KMS-11 (cell line): Measurements from ENCODE around the gene EIF1AX.

Experiments
- H2AFZ ChIP-seq: fragments of 200-600 bp; sonication (generic); 2 replicates; pipeline ENCODE4 v1.6.1; 2016; ENCODE audit warnings: antibody characterized with exemption, mixed run types, low read depth
- H3K27ac ChIP-seq: fragments of 200-600 bp; sonication (generic); 2 replicates; pipeline ENCODE4 v1.6.1; 2016; ENCODE audit warnings: mild to moderate bottlenecking, mixed run types
- H3K27me3 ChIP-seq: fragments of 200-600 bp; sonication (generic); 2 replicates; pipeline ENCODE4 v1.6.1; 2017; ENCODE audit warnings: mild to moderate bottlenecking, low read depth, mixed run types, moderate library complexity; ENCODE audit not compliant: insufficient read depth
- H3K36me3 ChIP-seq: fragments of 200-600 bp; sonication (generic); 2 replicates; pipeline ENCODE4 v1.6.1; 2017; ENCODE audit warnings: mild to moderate bottlenecking, mixed run types; ENCODE audit not compliant: insufficient read depth
- H3K4me1 ChIP-seq: fragments of 200-600 bp; sonication (generic); 2 replicates; pipeline ENCODE4 v1.6.1; 2016; ENCODE audit warnings: mild to moderate bottlenecking, low read depth, mixed run types; ENCODE audit not compliant: poor library complexity, severe bottlenecking
- H3K4me2 ChIP-seq: fragments of 200-600 bp; sonication (generic); 2 replicates; pipeline ENCODE4 v1.7.0; 2016; ENCODE audit warnings: mild to moderate bottlenecking, mixed run types
- H3K4me3 ChIP-seq: fragments of 200-600 bp; sonication (generic); IDR thresholded peaks from 2 replicates; pipeline ENCODE4 v1.6.1; 2017; ENCODE audit warnings: low read depth, low read length, mixed read lengths; ENCODE audit not compliant: insufficient read depth
- H3K79me2 ChIP-seq: fragments of 200-600 bp; sonication (generic); 2 replicates; pipeline ENCODE4 v1.6.1; 2016; ENCODE audit warnings: low read depth, mixed run types; ENCODE audit not compliant: insufficient read depth
- H3K9ac ChIP-seq: fragments of 200-600 bp; sonication (generic); 2 replicates; pipeline ENCODE4 v1.6.1; 2016; ENCODE audit warnings: mild to moderate bottlenecking, mixed run types
- H4K20me1 ChIP-seq: fragments of 200-600 bp; sonication (generic); 2 replicates; pipeline ENCODE4 v1.6.1; 2016; ENCODE audit warnings: mild to moderate bottlenecking, mixed run types; ENCODE audit not compliant: insufficient read depth
- CTCF ChIP-seq: fragments of 200-600 bp; sonication (generic); conservative IDR thresholded peaks from 2 replicates; pipeline ENCODE4 v1.6.1; 2017; ENCODE audit warnings: low read depth, mild to moderate bottlenecking, antibody characterized with exemption, low read length, moderate library complexity, mixed read lengths

The EIF1AX gene

DNA sequence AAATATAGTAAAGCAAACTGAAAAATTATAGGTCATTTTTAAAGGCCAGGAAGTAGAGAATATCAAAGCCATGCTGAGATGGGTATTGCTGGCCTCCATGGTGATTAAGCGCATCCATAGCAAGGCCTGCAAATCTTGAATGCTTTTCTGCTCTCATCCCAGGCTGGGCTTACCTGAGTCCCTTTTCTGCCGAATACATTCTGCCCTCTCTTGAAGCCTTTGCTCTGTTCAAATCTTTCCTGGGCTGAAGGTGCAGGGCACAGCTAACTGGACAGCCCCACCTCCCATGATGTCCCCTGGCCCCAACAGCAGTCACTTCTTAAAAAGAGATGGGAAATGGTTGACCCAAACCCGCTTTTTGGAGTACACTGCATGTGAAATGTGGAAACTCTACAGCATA lies 10.1 kb upstream of the EIF1AX start:
- Histone ChIP-seq H3K4me3 (no peak overlapping the region), H3K36me3 (no peaks in the 10 kb centered on the region), H3K4me1 (no peaks in the 10 kb centered on the region), H4K20me1 (no peaks in the 10 kb centered on the region), H3K79me2 (no peaks in the 10 kb centered on the region), H3K27me3 (no peaks in the 10 kb centered on the region), H2AFZ (no peak overlapping the region), H3K27ac (no peak overlapping the region), H3K4me2 (no peak overlapping the region), H3K9ac (no peak overlapping the region)
- TF ChIP-seq CTCF = no peak

DNA sequence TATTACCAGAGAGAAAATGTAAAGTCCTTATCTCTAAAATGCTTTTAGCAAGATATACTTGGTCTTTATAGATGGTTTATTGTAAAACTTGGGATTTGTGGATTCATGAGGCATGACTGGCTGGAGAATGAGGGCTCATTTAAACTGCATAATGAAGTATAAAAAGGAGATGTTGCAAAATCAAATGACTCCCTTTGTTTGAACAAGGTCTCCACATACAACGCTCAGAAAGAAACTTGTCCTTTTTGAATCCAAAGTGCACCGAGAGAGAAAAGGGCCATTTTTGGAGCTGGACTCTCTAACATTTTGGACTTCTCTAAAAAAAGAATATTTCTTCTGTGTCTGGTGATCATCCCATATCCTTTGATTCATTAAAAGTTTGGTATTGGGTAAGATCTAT lies 7.7 kb upstream of the EIF1AX start:
- H3K9ac ChIP-seq = no peak overlapping the region
- no peak overlapping the region for H3K4me2 ChIP-seq
- H3K4me1 ChIP-seq = no peaks in the 10 kb centered on the region
- H3K4me3 ChIP-seq = no peak overlapping the region
- H3K27me3 ChIP-seq = no peaks in the 10 kb centered on the region
- no peak overlapping the region for H2AFZ ChIP-seq
- no peaks in the 10 kb centered on the region for H3K36me3 ChIP-seq
- no peak for TF ChIP-seq CTCF
- no peaks in the 10 kb centered on the region for H3K79me2 ChIP-seq
- no peaks in the 10 kb centered on the region for H4K20me1 ChIP-seq
- H3K27ac ChIP-seq = no peak overlapping the region

- Histone ChIP-seq H2AFZ (no peak overlapping the region), H3K4me3 (no peak overlapping the region)
- TF ChIP-seq CTCF = no peak
Measured at GRCh38 chrX:20147561-20147960, 5.9 kb upstream of the EIF1AX start.

DNA sequence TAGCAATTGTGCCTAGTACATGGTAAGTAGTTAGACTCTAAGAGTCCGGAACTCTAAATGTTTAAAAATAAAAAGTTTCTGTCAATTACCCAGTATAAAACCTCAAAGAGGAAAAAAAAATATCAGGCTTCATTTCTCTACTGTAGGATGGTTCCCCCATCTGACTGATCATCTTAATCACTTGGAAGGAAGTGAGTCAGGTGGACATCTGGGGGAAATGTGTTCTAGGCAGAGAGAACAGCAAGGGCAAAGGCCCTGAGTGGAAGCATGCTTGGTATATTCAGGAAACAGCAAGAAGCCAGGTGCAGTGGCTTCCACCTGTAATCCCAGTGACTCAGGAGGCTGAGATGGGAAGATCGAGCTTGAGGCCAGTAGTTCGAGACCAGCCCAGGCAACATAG lies 2.9 kb upstream of the EIF1AX start:
- H3K79me2 ChIP-seq = peaks cover 20% of the 10 kb centered on the region
- no peak overlapping the region for H3K27ac ChIP-seq
- no peak overlapping the region for H3K4me3 ChIP-seq
- H2AFZ ChIP-seq = no peak overlapping the region
- peaks cover 12% of the 10 kb centered on the region; the same call in 1 of the 2 replicates for H4K20me1 ChIP-seq
- H3K36me3 ChIP-seq = no peaks in the 10 kb centered on the region
- TF ChIP-seq CTCF = no peak
- no peak overlapping the region for H3K9ac ChIP-seq
- peaks cover 24% of the 10 kb centered on the region for H3K4me1 ChIP-seq
- no peaks in the 10 kb centered on the region for H3K27me3 ChIP-seq
- no peak overlapping the region for H3K4me2 ChIP-seq

More at GRCh38 chrX:20147561-20147960, 5.9 kb upstream of the EIF1AX start:
- Histone ChIP-seq H3K27me3 (no peaks in the 10 kb centered on the region), H3K4me1 (peaks cover 14% of the 10 kb centered on the region), H3K27ac (no peak overlapping the region), H3K79me2 (no peaks in the 10 kb centered on the region), H4K20me1 (no peaks in the 10 kb centered on the region), H3K4me2 (no peak overlapping the region), H3K9ac (no peak overlapping the region), H3K36me3 (no peaks in the 10 kb centered on the region)
